ENCODE data around the gene ST6GAL1. TPM values are rescaled to one million over a fixed set of nuclear protein-coding genes. Genes with fewer than 3 reads are reported as not detected.

Gene ST6GAL1
- total RNA-seq, 1 donor from 2014 or later: 15.8 TPM

- Histone ChIP-seq H3K4me1 (ENCODE audit: insufficient read depth, low read length) (peaks cover 9% of the 10 kb centered on the region), H3K27me3 (ENCODE audit: insufficient read depth, low read length) (no peaks in the 10 kb centered on the region), H3K4me3 (ENCODE audit: insufficient read depth, low read depth, low read length) (no peak overlapping the region), H3K9me3 (ENCODE audit: insufficient read depth, low read depth, low read length) (no peaks in the 10 kb centered on the region), H3K9ac (ENCODE audit: low read length) (no peak overlapping the region), H4K20me1 (ENCODE audit: insufficient read depth, low read length) (no peaks in the 10 kb centered on the region), H3K27ac (ENCODE audit: low read depth, low read length) (no peak overlapping the region), H3K4me2 (ENCODE audit: low read length) (no peak overlapping the region), H3K36me3 (ENCODE audit: insufficient read depth, low read length) (no peaks in the 10 kb centered on the region), H3K79me2 (ENCODE audit: insufficient read depth, low read length) (no peaks in the 10 kb centered on the region), H2AFZ (ENCODE audit: low read depth, low read length) (no peak overlapping the region)
- DNase-seq (ENCODE audit: low read depth): no peak
- H3K4me1 Mint-ChIP-seq (ENCODE audit: low read depth, unreplicated experiment): peaks cover 31% of the 10 kb centered on the region
- H3K27me3 Mint-ChIP-seq (ENCODE audit: low read depth, unreplicated experiment): no peaks in the 10 kb centered on the region
- peak overlapping the region; percentile 29 for H3K27ac Mint-ChIP-seq (ENCODE audit: unreplicated experiment)
- H3K4me3 Mint-ChIP-seq (ENCODE audit: unreplicated experiment): peak overlapping the region; percentile 7
- FAIRE-seq: no peak
- TF ChIP-seq CTCF (IDR thresholded peaks at IDR 0.05; ENCODE audit: insufficient read depth, low read depth, low read length): no peak
- TF ChIP-seq EZH2 (IDR thresholded peaks at IDR 0.05; ENCODE audit: insufficient read depth, low read length): no peak
- peaks cover 10% of the 10 kb centered on the region for H3K36me3 Mint-ChIP-seq (ENCODE audit: low read depth, unreplicated experiment)
- H3K9me3 Mint-ChIP-seq (ENCODE audit: unreplicated experiment): no peaks in the 10 kb centered on the region
These were observed 112.0 kb downstream of the ST6GAL1 start for GRCh38 chr3:187042346-187042745.

- FAIRE-seq: no peak
- peaks cover 31% of the 10 kb centered on the region for H3K4me1 Mint-ChIP-seq (ENCODE audit: low read depth, unreplicated experiment)
These were observed 112.6 kb downstream of the ST6GAL1 start for GRCh38 chr3:187042874-187043458.

More at GRCh38 chr3:187042874-187043458, 112.6 kb downstream of the ST6GAL1 start:
- H3K9me3 ChIP-seq (ENCODE audit: insufficient read depth, low read depth, low read length): no peaks in the 10 kb centered on the region
- no peaks in the 10 kb centered on the region for H4K20me1 ChIP-seq (ENCODE audit: insufficient read depth, low read length)
- DNase-seq (ENCODE audit: low read depth): no peak
- H3K4me2 ChIP-seq (ENCODE audit: low read length): no peak overlapping the region
- TF ChIP-seq EZH2 (IDR thresholded peaks at IDR 0.05; ENCODE audit: insufficient read depth, low read length) (no peak), CTCF (IDR thresholded peaks at IDR 0.05; ENCODE audit: insufficient read depth, low read depth, low read length) (no peak)
- no peaks in the 10 kb centered on the region for H3K79me2 ChIP-seq (ENCODE audit: insufficient read depth, low read length)
- H3K27me3 ChIP-seq (ENCODE audit: insufficient read depth, low read length): no peaks in the 10 kb centered on the region
- Mint-ChIP-seq H3K36me3 (ENCODE audit: low read depth, unreplicated experiment) (peaks cover 10% of the 10 kb centered on the region), H3K27me3 (ENCODE audit: low read depth, unreplicated experiment) (no peaks in the 10 kb centered on the region), H3K4me3 (ENCODE audit: unreplicated experiment) (no peak overlapping the region), H3K9me3 (ENCODE audit: unreplicated experiment) (no peaks in the 10 kb centered on the region), H3K27ac (ENCODE audit: unreplicated experiment) (no peak overlapping the region)
- H3K36me3 ChIP-seq (ENCODE audit: insufficient read depth, low read length): no peaks in the 10 kb centered on the region
- no peak overlapping the region for H3K4me3 ChIP-seq (ENCODE audit: insufficient read depth, low read depth, low read length)
- H3K9ac ChIP-seq (ENCODE audit: low read length): no peak overlapping the region
- peaks cover 9% of the 10 kb centered on the region for H3K4me1 ChIP-seq (ENCODE audit: insufficient read depth, low read length)
- H3K27ac ChIP-seq (ENCODE audit: low read depth, low read length): no peak overlapping the region
- H2AFZ ChIP-seq (ENCODE audit: low read depth, low read length): no peak overlapping the region

Data from astrocyte (in vitro differentiated cells and primary cell).